KBM-7 (cell line): ENCODE results near the gene BRICD5.

ENCODE experiments used
- DNase-seq: peaks from one replicate; pipeline ENCODE4 v3.0.0-alpha.2; 2015
- in situ Hi-C: fragments of 300-500 bp; cut with MboI; formaldehyde crosslinking; loops from 2 replicates; pipeline ENCODE4 v1.14.3; 2020; ENCODE audit warnings: low sequenced_read_pairs, low pct_unique_long_range_greater_than_20kb, mixed read lengths

Gene BRICD5

DNA sequence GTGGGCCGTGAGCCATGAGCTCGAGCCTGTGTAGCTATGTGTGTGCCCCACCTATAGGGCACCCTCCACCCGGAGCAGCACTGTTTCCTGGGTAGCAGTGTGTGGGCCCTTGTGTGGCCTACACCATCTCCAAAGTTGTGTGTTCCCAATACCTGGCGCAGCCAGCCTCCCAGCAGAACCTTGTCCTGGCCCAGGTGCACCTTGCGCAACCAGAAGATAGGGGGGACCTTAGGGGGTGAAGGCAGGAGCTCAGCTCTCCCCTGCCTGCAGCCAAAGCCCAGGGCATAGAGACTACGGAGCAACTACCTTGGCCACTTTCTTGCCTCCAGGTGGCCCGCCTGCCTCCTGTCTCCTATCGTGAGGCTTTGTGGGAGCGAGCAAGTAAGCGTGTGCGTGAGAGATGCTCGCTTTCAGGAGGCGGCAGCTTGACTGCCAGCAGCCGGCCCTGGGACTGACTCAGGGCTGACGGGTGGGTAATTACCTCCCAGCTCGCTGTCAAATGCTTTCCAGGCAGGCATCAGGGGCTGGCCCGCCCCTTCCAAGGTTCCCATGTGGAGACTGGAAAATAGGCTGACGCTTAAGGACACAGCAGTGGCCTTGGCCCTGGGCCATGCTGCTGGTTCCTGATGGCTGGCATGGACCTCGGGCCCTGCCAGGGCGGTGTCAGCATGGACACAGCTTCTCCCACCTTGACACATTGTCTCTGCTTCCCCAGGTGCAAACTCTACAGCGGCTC is 36.1 kb downstream of the BRICD5 start:
- no peak for DNase-seq
- in situ Hi-C loops: no loop called here

DNA sequence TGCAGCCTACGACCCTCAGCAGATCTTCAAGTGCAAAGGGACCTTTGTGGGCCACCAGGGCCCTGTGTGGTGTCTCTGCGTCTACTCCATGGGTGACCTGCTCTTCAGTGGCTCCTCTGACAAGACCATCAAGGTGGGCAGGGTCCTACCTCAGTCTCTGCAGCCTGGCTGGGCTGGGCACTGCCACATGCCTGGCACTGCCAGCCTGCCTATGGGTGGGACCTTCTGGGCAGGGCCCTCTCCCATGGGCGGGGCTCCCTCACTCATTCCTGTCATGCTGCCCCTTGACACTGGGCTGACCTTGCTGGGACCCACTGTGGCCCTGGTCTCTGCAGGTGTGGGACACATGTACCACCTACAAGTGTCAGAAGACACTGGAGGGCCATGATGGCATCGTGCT is 36.7 kb downstream of the BRICD5 start:
- DNase-seq: no peak
- in situ Hi-C loops: no loop called here

DNA sequence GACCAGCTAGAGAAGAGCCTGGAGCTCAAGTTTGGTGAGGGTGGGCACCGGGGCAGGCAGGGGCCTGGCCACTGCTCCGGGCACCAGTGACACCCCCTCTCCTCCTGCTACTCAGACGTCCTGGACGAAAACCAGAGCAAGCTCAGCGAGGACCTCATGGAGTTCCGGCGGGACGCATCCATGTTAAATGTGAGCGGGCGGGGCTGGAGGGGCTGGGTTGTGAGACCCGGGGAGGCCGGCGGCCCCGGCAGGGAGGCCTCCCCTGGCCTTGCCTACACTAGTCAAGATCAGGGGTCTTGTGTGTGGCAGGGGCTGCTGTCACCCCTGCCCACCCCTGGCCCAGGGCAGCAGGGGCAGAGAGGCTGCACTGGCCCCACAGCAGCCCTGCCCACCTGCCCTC is 37.3 kb downstream of the BRICD5 start:
- in situ Hi-C loops: no loop called here
- no peak for DNase-seq

DNA sequence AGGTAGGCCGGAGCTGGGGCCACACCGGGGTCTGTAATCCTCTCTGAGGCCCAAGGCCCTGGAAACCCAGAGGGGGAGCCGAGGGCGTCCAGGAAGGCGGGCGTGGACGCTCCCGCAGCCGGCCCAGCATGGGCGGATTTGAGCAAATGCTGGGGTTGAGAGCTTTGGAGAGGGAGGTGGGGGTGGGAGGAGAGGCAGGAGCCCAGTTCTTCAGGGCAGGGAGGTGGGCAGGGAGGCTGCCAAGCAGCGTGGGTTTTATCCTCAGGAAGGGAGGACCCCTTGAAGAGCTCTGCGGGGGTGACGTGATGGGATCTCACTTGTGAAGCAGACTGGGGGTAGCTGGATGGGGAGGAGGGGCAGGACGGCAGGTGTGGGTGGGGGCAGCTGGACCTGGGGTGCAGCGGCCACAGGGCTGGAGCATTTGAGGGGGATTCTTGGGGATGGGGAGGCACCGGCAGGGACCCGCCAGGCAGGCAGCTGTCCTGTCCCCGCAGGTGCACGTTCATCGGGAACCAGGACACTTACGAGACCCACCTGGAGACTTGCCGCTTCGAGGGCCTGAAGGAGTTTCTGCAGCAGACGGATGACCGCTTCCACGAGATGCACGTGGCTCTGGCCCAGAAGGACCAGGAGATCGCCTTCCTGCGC is 37.9 kb downstream of the BRICD5 start:
- in situ Hi-C loops: no loop called here
- DNase-seq: no peak

DNA sequence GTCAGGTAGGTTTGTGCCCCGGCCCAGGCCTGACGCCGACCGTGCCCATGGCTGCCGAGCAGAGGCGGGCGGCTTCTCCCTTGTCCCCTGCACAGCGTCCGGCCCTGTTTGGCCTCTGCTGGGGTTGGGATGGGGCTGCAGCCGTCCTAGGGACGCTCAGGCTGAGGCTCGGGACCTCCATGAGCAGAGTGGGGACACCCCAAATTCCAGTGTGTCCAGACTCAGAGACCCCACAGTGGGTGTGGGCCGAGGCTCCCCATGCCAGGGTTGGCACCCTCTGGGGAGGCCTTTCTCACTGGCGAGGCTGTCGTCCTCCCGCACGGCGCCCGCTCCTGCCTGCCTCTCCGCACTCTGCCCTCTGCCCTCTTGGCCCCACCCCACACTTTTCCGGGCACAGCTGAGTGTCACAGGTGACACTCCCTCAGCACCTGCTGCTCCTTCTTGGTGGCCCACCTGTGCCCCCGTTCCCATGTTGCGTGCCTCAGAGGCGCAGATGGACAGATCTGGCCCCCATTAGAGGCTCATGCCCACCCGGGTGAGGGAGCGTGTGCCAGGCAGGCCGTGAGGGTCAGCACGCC is 39.0 kb downstream of the BRICD5 start:
- in situ Hi-C loops: no loop called here
- DNase-seq: no peak

DNA sequence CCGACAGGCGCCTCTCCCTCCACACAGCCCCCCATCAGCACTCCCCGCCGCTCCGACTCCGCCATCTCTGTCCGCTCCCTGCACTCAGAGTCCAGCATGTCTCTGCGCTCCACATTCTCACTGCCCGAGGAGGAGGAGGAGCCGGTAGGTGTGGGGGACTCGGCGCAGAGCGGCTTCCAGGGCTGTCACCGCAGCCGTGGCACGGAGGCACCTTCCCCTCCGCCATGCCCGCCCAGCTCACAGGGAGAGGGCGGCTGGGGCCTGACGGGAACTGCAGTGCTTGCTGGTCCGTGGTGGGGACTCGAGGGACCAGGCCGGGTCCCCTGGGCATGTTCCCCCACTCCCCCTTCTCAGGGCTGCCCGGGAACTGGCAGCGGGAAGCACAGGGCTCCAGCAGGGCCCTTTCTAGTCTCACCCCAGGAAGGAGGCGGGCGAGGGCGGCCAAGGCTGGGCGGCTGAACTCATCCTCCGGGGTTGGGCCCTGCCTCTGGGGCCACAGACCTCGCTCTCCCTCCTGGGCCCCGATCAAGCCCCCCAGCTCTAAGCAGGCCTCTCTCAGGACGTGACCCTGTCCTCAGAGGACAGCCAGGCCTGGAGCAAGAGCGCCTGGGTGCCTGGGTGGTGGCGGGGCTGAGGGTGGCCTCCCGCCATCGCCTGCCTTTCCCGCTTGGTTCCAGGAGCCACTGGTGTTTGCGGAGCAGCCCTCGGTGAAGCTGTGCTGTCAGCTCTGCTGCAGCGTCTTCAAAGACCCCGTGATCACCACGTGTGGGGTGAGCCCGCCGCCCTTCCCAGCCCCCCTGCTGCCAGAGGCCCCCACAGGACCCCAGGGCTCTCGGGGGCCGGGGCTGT is 39.9 kb downstream of the BRICD5 start:
- no peak for DNase-seq
- in situ Hi-C loops: no loop called here

DNA sequence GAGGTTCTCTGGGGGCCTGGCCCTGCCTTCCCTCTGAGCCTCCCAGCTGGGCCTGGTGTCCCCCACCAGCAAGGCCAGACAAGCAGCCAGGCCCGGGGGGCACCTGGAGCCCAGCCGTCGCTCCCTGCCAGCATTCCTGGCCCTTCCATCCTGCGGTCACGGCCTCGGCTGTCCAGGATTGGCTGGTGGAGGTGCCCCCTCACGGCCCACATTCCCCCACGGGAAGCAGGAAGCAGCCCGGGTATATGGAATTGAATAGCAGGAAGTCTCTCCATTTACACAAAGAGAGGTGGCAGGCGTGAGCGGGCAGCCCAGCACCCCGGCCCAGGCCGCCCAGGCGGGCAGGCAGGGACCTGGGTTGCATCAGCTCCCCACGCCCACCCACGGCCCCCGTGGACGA is 40.6 kb downstream of the BRICD5 start:
- in situ Hi-C loops: no loop called here

DNA sequence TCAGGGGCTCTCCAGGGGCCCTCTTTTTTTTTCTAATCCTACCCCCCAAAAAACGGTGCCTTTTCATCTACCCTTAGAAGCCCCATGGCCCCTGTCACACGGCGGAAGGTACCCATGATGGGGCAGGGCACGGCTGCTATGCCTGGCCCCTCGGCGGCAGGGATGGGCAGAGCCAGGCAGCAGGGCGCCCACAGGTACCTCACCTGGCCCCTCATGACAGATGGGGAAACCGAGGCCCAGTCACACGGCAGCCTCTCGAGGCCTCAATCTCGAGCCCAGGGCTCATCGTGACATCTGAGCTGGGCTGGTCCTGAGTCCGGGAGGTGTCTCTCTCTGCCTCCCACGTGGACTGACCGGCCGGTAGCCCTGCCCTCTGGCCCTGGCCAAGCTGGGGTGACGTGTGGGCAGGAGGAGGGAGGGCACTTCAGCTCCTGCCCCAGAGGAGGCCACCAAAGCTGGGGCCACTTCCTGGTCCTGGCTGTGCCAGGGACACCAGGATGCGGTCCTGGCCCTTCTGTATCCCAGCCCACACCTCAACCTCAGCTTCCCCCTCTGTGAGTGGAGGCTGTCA is 43.5 kb downstream of the BRICD5 start:
- in situ Hi-C loops: no loop called here
- no peak for DNase-seq

More for the DNA sequence above, 40.6 kb downstream of the BRICD5 start:
- no peak for DNase-seq

DNA sequence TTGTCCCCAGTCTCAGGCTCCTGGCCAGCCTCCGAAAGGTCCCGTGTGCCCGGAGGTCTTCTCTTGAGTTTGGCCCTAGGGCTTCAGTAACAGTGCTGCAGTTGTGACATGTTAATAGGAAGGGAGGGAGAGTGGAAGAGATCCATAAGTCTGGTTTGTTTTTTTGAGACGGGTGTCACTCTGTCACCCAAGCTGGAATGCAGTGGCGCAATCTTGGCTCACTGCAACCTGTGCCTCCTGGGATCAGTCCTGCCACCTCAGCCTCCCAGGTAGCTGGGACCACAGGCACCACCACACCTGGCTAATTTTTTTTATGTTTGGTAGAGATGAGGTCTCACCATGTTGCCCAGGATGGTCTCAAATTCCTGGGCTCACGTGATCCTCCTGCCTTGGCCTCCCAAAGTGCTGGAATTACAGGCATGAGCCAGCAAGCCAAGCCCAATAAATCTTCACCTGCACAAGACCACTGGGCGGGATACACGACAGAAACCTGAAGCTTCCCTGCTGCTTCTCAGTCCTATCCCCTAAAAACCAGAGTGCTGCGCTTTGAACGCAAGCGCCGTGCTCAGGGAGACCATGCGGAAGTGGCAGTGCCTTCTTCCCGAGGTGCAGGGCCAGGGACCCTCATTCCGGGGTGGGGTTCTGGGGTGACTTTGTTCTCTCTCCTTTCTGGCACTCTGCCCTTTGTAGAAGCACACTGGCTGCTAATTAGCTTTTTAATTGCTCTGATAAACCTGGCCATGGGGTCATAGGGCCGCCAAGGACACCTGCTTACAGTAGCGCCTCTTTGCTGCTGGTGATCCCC is 44.2 kb downstream of the BRICD5 start:
- in situ Hi-C loops: no loop called here

DNA sequence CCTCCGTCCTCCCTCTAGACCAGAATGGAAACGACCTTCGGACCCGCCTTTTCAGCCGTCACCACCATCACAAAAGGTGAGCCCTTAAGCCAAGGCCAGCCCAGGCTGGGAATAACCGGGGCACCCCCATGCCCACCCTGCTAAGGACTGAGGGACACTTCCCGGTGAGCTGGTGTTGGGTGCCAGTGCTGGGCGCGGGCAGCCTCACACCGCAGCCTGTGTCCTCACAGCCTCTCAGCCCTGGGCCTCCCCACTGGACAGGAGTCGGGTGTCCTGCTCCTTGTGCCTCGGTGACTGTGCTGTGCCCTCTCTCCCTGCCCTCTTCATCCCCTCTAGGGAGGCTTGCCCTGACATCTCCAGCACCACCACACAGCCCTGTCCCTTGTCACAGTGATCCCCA is 44.8 kb downstream of the BRICD5 start:
- in situ Hi-C loops: no loop called here
- DNase-seq: no peak

More for the DNA sequence above, 44.2 kb downstream of the BRICD5 start:
- DNase-seq: no peak

DNA sequence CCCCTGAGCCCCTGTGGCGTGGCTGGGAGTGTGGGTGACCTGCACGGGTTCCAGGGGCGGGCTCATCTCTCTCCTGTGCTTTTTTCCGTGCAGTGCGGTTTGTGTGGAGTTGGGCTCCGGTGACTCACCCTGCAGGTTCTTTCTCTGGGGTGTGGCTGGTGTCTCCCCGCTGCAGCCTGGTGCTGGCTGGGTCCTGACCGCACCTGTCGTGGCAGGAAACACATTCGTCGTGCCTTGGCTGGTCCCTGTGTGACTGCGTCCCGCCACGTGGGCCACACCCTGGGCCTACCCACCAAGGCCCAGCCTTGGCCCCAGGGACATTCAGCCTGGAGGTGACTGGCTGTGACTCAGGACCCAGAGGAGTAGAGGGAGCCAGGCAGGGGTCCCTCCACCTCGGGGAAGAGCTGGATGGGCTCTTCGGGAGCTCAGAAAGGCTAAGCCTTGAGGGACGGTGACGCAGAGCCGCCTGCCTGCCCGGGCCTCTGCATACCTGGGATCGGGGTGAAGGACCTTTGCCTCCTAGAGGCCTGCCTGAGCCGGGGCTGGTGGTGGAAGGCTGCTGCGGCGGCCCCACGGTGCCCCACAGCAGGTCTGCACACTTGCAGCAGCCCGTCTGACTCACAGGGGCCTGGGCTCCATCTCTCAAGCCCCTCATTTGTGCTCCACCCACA is 47.3 kb downstream of the BRICD5 start:
- DNase-seq: no peak
- in situ Hi-C loops: no loop called here

DNA sequence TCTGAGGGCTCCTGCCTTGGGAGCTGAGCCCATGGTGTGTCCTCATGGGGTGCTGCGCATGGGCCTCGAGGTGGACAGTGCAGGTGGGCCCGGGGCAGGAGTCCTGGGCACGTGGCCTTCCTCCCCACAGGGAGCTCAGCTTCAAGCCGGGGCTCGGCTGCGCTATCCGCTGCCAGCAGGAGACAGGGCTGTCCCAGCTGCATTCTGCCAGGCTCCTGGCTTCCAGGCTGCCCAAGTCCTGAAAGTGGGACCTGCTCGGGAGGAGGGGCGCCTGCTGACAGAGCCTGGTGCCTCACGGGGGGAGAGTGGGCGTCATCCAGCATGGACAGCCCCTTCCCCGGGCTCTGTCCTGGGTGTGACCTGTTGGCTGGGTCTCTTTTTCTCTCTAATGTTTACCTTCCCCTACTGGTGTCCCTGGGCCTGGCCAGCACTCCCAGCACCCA is 48.0 kb downstream of the BRICD5 start:
- no peak for DNase-seq
- in situ Hi-C loops: no loop called here

DNA sequence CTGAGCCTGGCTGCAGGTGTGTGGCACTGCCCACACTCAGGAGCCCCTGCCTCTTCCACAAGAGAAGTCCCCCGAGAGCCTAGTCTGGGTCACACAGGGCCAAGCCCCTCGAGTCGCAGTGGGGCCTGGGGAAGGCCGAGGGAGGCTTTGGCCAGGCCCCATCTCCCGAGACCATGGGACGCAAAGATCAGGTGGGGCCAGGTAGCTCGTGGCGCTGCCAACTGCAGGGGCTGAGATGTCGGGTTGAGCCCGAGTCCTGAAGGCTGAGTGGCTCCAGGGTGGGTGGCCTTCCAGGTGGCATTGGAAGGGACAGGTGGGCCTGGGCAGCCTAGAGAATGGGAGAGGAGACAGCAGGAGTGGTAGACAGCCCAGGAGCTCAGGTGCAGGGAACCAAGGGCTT is 48.8 kb downstream of the BRICD5 start:
- in situ Hi-C loops: no loop called here
- no peak for DNase-seq

DNA sequence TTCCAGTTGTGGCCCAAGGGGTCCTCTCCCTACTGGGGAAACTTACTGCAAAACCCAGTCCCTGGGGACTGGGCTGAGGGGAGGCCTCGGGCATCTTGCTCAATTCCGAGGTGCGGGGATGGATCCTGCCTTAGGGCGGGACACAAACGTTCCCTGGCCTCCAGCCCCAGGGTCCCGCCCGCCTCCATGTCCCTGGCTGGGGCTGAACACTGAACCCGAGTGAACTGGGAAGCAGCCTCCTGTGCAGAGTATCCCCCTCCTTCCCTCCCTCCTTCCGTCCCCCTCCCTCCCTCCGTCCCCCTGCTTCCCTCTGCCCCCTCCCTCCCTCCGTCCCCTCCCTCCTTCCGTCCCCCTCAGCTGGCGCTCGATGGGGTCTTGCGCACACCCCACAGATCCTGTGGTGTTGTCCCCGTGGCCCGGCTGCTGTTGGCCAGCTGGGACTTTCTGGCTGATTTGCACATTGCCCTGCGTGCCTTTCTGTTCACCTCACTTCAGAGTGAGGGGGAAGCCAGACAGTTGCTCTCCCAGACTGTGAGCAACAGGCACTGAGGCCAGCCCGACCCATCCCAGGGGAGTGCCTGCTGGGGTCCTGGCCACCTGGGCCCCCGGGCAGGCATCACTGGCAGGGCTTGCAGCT is 49.6 kb downstream of the BRICD5 start:
- in situ Hi-C loops: no loop called here
- DNase-seq: no peak
